ENCODE results near the gene RARS2.
"Not testable (repeated sequence)": the region's sequence is repeated elsewhere in the genome, so short reads cannot be mapped to it uniquely, and the experiment has no call there.

Gene RARS2

GRCh38 chr6:87589693-87590416 is at the start of gene RARS2, which contains the start of gene ORC3:
RARS2 (minus strand) TSS chr6:87589987; CDS start chr6:87589957, 30 bp downstream.
ORC3 (plus strand) TSS chr6:87590135; CDS start chr6:87590169, 34 bp downstream.
- TF ChIP-seq GATA1 (IDR thresholded peaks at IDR 0.05; ENCODE audit: low read depth, low read length) (no peak), POLR2A (IDR thresholded peaks at IDR 0.05; ENCODE audit: low read length) (peak; percentile 95)
- DNase-seq: peak; percentile 96 to 97

- DNase-seq: no peak
- TF ChIP-seq GATA1 (IDR thresholded peaks at IDR 0.05; ENCODE audit: low read depth, low read length) (no peak), POLR2A (IDR thresholded peaks at IDR 0.05; ENCODE audit: low read length) (no peak)
Measured at GRCh38 chr6:87639373-87639772, 49.6 kb upstream of the RARS2 start.

GRCh38 chr6:87637106-87637505 is 47.3 kb upstream of the RARS2 start:
- TF ChIP-seq GATA1 (IDR thresholded peaks at IDR 0.05; ENCODE audit: low read depth, low read length): no peak
- no peak for TF ChIP-seq POLR2A (IDR thresholded peaks at IDR 0.05; ENCODE audit: low read length)
- no peak for DNase-seq

- no peak for TF ChIP-seq GATA1 (IDR thresholded peaks at IDR 0.05; ENCODE audit: low read depth, low read length)
- TF ChIP-seq POLR2A (IDR thresholded peaks at IDR 0.05; ENCODE audit: low read length): no peak
- DNase-seq: no peak
Measured at GRCh38 chr6:87636315-87636714, 46.5 kb upstream of the RARS2 start.

GRCh38 chr6:87633851-87634250 is 44.1 kb upstream of the RARS2 start:
- DNase-seq: no peak
- TF ChIP-seq GATA1 (IDR thresholded peaks at IDR 0.05; ENCODE audit: low read depth, low read length) (no peak), POLR2A (IDR thresholded peaks at IDR 0.05; ENCODE audit: low read length) (no peak)

GRCh38 chr6:87630746-87631145 is 41.0 kb upstream of the RARS2 start:
- TF ChIP-seq GATA1 (IDR thresholded peaks at IDR 0.05; ENCODE audit: low read depth, low read length): no peak
- no peak for TF ChIP-seq POLR2A (IDR thresholded peaks at IDR 0.05; ENCODE audit: low read length)
- no peak for DNase-seq

- TF ChIP-seq GATA1 (IDR thresholded peaks at IDR 0.05; ENCODE audit: low read depth, low read length): no peak
- no peak for TF ChIP-seq POLR2A (IDR thresholded peaks at IDR 0.05; ENCODE audit: low read length)
- no peak for DNase-seq
Measured at GRCh38 chr6:87628881-87629280, 39.1 kb upstream of the RARS2 start.

GRCh38 chr6:87628424-87628823 is 38.6 kb upstream of the RARS2 start:
- DNase-seq: no peak
- TF ChIP-seq POLR2A (IDR thresholded peaks at IDR 0.05; ENCODE audit: low read length): no peak
- no peak for TF ChIP-seq GATA1 (IDR thresholded peaks at IDR 0.05; ENCODE audit: low read depth, low read length)

GRCh38 chr6:87623248-87623647 is 33.5 kb upstream of the RARS2 start:
- TF ChIP-seq GATA1 (IDR thresholded peaks at IDR 0.05; ENCODE audit: low read depth, low read length) (no peak), POLR2A (IDR thresholded peaks at IDR 0.05; ENCODE audit: low read length) (no peak)
- no peak for DNase-seq

GRCh38 chr6:87618531-87618930 is 28.7 kb upstream of the RARS2 start:
- no peak for DNase-seq
- TF ChIP-seq POLR2A (IDR thresholded peaks at IDR 0.05; ENCODE audit: low read length) (no peak), GATA1 (IDR thresholded peaks at IDR 0.05; ENCODE audit: low read depth, low read length) (no peak)

- TF ChIP-seq POLR2A (IDR thresholded peaks at IDR 0.05; ENCODE audit: low read length): no peak
- DNase-seq: no peak
Measured at GRCh38 chr6:87617405-87617804, 27.6 kb upstream of the RARS2 start.

- DNase-seq: not testable (repeated sequence)
Measured at GRCh38 chr6:87613018-87613417, 23.2 kb upstream of the RARS2 start.

- TF ChIP-seq GATA1 (IDR thresholded peaks at IDR 0.05; ENCODE audit: low read depth, low read length) (no peak), POLR2A (IDR thresholded peaks at IDR 0.05; ENCODE audit: low read length) (no peak)
Measured at GRCh38 chr6:87608802-87609201, 19.0 kb upstream of the RARS2 start.

GRCh38 chr6:87606199-87606598 is 16.4 kb upstream of the RARS2 start:
- TF ChIP-seq GATA1 (IDR thresholded peaks at IDR 0.05; ENCODE audit: low read depth, low read length) (no peak), POLR2A (IDR thresholded peaks at IDR 0.05; ENCODE audit: low read length) (no peak)
- no peak for DNase-seq

More at GRCh38 chr6:87608802-87609201, 19.0 kb upstream of the RARS2 start:
- DNase-seq: no peak

- no peak for DNase-seq
- TF ChIP-seq GATA1 (IDR thresholded peaks at IDR 0.05; ENCODE audit: low read depth, low read length) (no peak), POLR2A (IDR thresholded peaks at IDR 0.05; ENCODE audit: low read length) (no peak)
Measured at GRCh38 chr6:87600576-87600975, 10.8 kb upstream of the RARS2 start.
